HG03432 (cell line): ENCODE data around the gene PJA1.

Source experiments
- ATAC-seq: cut with Tn5 transposase; IDR thresholded peaks from one replicate; pipeline ENCODE4 v1.9.1; 2021; ENCODE audit warnings: mild to moderate bottlenecking, moderate library complexity; ENCODE audit not compliant: unreplicated experiment

The PJA1 gene

DNA sequence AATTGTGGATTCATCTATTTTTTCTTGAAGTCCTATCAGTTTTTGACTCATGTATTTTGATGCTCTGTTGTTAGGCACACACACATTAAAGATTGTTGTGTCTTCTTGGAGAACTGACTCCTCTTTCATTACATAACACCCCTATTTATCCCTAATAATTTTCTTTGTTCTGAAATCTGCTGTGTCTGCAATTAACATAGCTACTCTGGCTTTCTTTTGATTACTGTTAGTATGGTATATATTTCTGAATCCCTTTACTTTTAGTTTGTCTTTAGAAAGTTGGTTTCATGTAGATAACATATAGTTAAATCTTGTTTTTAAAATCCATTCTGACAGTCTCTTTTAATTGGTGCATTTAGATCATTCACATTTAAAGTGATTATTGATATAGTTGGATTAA is 5.1 kb upstream of the PJA1 start:
- no peak for ATAC-seq

DNA sequence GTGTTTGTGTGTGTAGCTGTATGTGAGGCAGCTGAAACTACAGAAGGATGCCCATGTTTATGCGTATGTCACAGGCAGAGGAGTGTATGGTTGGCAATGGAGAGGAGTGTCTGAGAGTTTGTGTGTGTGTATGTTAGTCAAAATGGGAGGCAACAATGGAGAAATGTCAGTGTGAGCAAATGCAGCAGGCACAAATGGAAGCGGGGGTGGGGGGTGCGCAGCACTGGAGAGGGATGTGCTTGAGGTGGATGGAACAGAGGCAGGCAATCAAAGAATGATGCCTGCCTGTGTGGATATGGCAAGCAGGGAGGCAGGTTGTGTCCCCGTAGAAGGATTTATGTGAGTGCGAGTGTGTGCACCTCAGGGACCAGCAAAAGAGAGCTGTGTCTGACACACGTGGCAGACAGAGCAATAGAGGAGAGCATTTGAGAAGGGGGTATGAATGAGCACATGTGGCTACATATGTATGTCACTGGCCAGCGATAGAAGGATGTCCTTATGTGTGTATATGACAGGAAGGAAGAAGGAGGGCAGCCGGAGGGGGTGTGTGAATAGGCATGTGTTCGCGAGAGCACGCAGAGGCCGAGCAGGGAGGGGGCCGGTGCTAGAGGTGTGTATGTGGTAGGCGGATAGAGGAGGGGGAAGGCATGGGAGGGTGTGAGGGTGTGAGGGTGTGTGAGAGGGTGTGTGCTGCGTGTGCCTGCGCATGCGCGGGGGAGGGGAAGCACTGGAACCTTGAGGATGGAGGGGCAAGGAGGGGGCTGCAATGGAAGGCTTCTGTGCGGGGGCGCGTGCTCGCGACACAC is 1.1 kb downstream of the PJA1 start:
- peak; percentile 76 for ATAC-seq

DNA sequence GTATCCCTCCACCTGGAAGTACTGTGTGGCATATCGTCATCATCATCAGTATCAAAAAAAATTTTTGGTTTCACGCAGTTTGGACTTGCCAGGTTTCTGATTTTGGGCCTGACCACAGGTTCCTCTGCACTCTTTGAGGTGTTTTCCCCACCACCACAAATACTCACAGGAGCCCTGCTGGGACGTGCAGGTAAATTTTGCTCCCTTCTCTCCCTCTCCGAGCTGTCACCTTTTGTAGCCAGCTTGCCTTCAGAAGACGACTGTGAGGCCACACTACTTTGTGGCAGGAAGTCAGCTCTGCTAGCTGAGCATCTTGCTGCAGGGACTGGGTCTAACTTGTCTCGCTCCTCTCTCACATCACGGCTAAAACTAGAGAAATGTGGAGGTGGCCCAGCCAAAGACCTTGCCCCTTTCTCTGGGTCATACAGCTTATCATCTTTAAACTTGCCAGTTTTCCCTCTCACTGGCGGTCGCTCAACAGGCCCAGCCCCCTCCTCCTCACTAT is 2.8 kb downstream of the PJA1 start:
- no peak for ATAC-seq

DNA sequence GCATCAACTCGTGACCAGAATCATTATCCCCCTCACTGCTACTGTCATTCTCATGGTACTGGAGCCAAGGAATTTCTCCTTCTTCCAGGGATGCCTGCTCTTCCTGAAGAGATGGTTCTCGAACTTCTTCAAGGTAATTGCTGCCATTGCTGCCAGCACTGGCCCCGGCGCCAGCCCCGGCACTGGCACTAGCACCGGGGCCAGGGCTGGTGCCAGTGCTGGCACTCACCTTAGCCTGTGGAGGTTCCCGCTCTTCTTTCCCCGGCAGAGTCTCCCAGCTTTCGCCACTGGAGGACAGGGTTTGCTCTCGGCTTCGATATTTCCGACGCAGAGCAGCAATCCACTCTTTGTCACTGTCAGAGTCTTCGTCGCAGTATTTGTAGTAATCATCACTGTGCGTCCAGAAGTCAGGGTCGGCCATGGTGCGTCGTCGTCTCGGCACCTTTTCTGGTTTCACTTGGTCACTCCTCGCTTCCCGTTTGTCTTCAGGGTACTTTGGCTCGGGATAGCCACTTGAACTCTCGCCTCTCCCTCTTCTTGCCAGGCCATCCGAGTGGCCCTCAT is 3.4 kb downstream of the PJA1 start:
- ATAC-seq, result no peak

DNA sequence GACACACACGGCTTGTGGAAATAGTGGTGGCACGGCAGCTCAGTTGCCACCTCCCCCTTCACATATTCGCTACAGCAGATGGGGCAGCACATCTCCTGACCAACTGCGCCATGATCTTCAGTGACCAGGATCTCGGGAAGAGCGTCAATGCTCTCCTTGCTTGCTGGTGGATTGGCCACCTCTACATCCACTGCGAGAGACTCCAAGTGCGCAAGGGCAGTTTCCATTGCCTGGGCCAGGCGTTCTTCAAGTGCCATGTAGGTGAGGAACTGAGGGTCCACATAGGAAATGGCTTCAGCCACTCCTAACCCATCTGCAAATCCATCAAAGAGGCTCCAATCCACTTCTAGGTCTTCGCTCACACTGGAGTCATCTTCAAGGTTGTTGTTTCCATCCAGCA is 3.9 kb downstream of the PJA1 start:
- no peak for ATAC-seq

DNA sequence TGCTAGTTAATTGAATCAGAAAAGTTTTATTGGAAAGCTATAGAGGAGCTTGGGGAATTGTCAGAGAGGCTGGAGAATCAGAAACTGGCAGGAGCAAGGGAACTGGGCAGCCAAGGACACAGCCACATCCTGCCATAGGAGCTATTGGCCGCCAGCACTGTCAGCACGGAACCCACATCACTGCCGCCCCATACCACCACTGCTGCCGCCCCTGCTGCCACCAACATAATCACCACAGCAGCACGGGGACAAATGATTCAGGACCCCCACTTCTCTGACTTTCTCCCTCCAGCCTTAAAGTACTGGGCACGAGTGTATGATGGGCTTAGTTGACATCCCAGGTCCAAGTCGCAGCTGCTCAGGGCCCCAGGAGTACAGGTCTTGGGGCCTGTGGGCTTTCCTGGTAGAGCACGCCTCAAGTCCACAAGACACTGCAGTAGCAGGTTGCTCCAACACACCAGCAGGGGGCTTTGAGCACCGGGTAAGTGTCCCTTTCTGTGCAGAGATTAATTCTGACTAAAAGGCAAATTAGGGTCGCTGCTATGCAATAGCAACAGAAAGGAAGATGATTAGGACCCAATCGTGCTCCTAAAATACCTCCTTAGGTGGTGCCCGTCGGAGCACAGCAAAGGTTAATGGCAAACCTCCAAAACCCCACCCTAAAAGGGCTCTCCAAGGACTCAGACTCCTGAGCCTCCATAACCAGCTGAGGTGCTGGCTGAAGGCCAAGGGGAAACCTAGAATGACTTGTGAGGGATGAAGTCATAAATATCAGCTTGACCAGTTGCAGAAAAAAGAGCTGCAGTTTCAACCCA is 6.9 kb downstream of the PJA1 start:
- ATAC-seq, result peak; percentile 93

DNA sequence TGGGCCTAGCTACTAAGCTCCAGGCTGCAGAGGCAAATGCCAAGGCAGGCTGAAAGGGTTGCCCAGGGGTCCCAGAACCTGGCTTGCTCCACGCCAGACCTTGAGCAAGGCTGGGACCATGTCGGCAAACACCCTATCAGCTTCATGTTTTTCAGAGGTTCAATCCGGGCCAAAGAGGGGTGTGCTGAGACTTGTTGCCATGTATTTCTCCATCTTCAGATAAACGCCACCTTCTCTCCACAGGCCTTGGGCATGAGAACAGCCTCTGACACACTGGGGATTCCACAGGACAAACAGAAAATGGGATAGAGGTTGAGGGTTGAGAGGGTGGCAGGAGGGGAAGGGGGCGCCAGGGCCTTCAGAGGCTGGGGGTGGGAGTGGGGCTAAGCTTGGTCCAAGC is 8.6 kb downstream of the PJA1 start:
- no peak for ATAC-seq

DNA sequence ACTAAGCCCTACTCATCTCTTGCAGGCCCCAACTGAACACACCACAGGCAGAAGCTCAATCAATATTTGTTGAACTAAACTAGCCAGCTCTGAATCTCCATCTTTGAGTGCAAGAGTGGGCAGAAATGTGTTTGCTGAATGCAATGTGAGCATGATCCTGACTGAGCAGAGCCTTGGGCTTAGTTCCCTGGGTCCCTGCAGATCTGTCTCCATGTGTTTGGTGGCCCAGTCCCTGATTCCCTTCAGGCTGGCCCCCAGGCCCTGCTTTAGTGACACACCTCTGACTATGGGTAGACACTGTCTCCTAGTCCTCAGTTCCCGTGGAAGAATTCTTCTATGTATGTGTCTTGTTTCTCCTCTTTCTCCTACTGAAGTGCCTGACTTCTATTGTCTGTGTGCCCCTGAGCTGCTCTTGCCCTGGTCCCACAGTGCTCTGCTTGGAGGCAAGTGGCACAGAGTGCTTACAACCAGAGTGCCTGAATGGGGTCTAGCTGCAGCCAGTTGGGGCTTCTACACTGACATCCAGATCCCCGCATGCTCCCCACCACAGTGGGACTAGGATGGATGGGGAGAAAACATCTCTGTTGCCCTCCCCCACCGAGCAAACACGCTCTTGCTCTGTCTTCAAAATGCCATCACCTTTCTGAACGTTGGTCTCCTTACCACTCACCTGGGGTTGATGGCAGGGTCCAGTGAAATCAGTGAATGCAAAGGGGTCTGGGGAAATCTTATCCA is 9.3 kb downstream of the PJA1 start:
- no peak for ATAC-seq

DNA sequence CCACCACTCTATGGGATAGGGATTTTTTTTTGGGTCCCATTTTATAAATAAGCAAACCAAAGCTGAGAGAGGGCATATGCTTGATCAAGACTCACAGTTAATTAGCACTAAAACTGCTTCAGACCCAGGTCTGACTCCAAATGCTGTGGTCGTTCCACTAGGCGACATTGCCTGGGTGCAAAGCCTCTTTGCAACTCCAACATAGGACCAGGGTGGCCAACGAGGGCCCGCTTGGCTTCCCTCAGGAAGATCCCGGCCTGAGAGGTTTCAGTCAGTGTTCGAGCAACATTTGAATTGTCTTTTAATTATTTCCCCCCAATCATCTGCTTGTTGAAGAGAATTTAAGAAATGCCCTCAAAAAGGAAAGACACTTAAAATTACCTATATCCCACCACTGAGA is 11.2 kb downstream of the PJA1 start:
- no peak for ATAC-seq

DNA sequence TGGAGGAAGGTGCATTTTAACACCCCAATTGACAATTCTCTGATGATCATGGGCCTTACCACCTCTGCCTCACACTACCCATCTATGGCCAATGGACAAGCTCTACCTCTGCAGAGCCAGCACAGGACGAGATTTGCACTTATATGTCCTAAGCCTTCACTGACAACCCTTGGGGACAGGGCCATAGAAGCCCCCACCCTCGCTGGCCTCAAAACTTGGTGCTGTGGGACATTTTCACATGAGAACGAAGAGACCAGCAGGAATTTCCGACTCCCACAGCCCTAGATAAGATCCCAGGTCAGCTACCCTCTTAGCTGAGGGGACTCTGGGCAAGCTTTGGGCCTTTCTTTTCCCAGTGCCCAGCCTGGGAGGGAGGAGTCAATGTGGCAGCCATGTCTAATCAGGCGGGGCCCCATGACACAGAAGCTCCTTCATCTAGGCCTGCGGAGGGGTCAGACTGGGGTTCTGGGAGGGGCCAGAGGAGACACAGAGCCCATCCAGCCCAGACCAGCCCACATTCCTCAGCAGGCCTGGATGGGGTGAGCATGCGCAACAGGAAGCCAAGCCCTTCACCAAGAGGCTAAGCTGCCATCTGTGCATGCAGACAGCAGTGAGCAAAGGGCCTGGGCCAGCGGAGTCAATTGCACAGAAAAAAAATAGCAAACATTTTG is 12.1 kb downstream of the PJA1 start:
- no peak for ATAC-seq

DNA sequence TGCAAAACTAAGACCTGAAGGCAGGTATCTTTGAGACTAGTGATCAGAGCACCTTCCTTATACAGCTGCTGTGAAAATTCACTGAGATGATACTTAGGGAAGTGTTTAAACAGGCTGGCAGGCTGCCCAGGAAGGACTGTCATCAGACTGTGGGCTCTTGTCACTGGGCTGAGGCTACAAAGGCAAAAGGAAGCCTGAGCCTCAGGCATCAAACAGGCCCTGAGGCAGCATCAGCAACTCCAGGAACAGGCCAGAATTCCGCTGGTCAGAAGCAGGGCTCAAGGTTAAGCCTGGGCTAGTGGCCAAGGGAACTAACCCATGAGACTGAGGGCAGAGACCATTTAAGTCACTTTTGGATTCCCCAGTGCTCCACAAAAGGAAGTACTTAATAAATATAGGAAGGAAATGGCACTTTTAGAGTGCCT is 12.8 kb downstream of the PJA1 start:
- no peak for ATAC-seq

DNA sequence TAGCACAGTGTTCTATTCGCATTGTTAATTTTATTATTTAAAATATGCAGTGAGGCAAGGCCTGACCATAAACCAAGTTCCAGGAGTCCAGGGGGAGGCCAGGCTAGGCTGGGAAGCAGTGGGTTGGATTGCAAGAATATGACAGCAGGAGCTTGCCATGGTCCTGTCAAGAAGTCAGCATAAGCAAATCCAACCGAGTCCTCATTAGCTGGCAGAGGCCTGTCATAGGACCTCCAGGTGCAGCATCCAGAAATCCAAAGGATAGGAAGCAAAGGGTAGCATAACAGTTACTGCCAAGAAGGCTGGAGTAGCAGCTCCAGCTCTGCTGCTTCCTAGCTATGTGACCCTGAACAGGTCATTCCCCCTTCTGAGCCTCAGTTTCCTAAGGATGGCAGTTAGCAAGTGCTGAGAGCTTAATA is 13.4 kb downstream of the PJA1 start:
- ATAC-seq, result no peak

DNA sequence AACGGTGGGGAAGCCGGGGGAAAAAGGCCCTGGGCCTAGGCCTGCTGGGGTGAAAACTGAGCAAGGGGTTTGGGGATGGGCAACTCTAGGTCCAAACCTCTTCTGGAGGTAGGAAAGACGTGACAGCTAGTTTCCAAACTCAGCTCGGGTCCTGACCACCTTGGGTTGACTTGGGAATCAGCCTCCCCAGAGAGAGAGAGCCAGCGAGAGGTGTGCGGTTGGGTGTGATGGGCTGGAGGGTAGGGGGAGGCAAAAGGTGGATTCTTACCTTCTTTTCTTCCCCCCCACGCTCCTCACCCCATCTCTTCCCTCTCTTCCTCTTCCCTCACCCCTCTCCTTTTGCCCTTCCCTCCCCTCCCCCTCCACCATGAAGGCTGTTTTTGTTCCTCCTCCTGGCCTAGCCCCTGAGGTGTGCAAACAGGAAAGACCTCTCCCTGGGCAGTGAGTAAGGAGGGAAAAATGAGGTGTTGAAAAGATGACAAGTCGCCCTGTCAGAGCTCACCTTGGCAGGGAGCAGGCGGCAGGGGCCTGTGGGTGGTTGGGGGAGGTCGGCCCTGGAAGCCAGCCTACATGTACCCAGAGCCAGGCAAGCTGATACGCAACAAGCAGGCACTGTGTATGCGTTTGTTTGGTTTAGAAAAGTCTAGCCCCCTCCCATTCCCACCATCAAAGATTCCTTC is 14.8 kb downstream of the PJA1 start:
- no peak for ATAC-seq

DNA sequence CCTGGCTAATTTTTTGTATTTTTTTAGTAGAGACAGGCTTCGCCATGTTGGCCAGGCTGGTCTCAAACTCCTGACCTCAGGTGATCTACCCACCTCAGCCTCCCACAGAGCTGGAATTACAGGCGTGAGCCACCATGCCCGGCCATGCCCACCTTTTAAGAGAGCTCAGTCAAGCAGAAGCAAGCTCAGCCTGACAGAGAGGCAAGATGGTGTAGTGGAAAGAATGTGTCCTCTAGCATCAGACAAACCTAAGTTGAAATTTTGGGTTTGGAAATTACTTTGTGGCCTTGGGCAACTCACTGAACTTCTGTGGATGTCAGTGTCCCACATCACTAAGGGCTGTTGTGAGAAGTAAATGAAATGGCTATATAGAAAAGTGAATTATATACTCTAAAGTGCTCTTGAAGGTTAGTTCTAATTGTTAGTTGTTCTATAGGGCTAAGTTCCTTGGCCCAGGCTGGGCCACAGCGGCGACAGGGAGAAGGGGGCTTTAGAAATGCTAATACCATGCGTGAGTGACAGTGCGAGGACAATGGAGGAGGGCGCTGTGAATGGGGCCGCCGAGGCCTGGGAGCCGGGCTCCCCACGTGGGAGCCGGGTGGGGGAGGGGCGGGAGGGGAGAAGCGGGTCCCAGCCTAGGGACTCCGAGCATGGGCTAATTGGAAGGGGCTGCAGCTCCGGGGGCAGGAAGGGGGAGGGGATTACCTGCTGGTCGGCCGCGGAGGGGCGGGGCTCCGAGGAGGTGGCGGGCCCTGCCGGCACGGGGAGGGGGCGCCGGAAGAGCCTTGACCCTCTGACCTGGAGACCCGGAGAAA is 15.6 kb downstream of the PJA1 start:
- no peak for ATAC-seq

DNA sequence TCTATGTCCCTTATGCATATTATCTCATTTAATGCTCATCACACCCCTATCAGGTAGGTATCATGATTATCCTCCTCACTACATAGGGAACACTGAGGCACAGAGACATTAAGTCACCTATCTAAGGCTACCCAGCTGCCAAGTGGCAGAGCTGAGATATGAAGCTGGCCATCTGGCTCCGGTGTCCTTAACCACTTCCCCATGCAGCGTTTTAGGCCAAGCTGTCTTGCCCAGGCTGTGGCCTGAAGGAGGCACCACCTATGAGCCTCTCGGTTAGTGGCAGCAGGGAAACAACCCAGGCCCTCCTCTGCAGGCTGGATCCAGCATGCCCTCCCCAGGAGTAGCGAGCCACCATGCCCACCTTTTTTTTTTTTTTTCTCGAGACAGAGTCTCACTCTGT is 16.3 kb downstream of the PJA1 start:
- ATAC-seq, result no peak

DNA sequence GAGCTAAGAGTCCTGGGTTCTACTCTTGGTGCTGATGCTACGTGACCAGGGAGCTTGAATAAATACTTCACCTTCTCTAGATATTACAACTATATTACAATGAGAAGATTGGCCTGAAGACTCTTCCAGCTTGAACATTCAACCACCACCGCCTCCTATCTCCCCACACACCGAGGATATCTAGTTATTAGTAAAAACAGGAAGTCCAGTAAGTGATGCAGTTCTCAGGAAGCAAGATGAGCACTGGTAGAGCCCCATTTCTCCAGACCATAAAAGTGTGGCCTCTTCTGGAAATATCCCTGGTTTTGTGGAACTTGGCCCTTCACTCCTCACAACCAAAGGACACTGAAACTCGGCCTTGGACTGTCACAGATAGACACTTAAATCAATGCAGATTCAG is 18.5 kb downstream of the PJA1 start:
- ATAC-seq, result no peak

DNA sequence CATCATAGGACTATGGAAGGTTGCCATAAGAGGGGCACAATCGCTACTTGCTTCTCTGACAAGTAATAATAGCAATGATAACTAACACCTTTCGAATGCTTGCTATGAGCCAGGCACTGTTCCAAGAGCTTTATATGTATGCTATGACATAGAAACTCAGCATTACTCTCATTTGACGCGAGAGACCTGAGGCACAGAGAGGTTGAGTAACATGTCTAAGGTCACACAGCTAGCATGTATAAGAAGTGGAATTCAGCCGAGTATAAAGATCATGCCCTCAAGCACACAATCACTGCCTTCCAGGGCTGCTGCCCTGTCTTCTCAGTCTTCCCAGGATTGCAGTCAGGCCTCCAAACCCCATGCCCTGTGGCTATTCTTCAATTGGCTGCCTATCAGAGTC is 19.5 kb downstream of the PJA1 start:
- no peak for ATAC-seq

DNA sequence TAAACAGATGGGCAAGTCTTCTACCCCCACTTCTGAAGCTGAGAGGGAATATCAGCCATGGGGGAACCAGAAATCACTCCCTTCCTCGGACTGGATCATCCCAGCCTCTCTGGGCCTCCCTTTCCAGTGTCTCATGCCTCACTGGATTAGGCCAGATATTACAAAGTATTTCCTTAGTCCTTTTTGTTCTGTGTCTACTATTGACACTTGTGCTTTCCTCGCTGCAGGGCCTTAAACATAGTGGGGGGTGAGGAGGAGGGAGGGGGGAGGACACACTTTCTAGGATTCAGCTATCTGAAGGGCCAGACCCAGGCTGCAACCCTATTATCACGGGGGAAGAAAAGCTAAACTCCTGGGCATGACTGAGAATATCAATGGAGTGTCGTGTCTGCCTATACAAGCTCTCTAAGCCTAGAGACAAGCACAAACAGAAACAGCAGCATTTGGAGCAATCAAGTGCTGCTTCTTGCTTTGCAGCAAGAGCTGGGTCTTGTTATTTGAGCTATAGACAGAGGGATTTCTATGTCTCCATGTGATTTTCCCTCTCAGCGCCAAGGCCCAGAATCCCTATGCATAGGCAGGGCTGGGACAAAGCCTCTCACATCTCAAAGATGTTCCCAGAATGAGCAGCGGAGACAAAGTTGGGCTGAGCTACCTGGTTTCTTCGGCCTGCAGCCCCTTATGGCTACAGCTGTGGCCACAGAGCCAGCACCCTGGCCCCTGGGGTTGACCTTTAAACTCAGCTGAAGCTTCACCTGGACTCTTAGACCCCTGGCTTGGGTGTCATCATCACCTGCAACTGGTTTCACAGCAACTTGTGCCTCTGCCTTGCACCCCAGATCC is 20.2 kb downstream of the PJA1 start:
- ATAC-seq, result no peak
